COLO668 (cell line): Measurements from ENCODE around the gene ATG13.
"Not testable (repeated sequence)": the region's sequence is repeated elsewhere in the genome, so short reads cannot be mapped to it uniquely, and the experiment has no call there.

Source experiments
- DNase-seq: peaks from one replicate; lab custom pipeline; 2025; ENCODE audit not compliant: unreplicated experiment; lab: John Stamatoyannopoulos, UW

Gene ATG13

GRCh38 chr11:46617134-46617971, at the start of gene ATG13, which contains the start of gene HARBI1:
Gene ATG13, plus strand, starts transcription at chr11:46617553. Its CDS starts 26,739 bp downstream, at chr11:46644292.
Gene HARBI1, minus strand, starts transcription at chr11:46617227. Its CDS starts 990 bp downstream, at chr11:46616237.
- DNase-seq: peak; percentile 96

DNA sequence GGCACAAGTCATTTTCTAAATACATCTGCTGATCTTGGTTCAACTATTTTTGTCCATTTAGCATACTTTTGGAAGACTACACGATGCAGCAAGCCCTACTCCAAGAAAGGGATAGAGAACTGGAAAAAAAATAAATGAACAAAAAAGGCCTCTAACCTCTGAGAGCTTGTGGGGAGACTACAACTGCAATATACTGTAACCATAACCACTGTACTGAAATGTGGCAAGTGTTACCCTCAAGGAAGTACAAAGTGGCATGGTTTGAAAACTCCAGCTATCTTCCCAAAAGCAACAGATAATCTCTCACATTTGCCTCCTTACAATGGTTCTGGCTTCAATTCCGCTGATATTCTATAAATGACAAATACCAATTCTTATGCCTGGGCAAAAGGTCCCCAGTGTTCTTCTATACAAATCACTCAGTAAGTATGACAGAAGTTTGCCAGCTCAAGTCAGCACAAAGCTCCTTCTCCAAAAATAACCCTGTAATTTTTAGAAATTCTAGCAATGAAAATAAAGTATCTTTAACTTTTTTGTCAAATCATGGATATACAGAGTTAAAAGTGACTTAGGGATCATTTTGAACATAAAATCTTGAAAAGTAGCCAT, 46.5 kb upstream of the ATG13 start:
- DNase-seq: no peak

DNA sequence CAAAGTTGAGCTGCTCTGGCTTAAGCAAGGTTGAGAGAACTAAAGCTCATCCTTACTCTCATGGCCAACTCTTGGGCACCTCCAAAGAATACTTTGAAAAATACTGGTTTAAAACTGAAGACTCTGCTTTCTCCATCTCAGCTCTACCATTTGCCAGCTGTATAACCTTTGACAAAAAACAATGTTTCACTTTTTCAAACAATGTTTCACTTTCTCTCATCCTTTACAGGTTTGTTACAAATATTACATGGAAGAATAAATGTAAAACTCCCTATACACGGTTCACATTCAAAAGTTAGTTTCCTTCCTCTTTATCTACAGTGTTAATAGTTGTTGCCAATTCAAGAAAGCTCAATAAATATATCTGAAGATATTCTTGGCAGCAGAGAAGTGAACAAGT, 42.7 kb upstream of the ATG13 start:
- DNase-seq: no peak

- no peak for DNase-seq
These were observed 40.3 kb upstream of the ATG13 start for GRCh38 chr11:46577058-46577457.

GRCh38 chr11:46582588-46582987, 34.8 kb upstream of the ATG13 start:
- DNase-seq: no peak

- not testable (repeated sequence) for DNase-seq
These were observed 33.8 kb upstream of the ATG13 start for GRCh38 chr11:46583513-46583912.

- DNase-seq: no peak
These were observed 29.2 kb upstream of the ATG13 start for GRCh38 chr11:46588131-46588530.

DNA sequence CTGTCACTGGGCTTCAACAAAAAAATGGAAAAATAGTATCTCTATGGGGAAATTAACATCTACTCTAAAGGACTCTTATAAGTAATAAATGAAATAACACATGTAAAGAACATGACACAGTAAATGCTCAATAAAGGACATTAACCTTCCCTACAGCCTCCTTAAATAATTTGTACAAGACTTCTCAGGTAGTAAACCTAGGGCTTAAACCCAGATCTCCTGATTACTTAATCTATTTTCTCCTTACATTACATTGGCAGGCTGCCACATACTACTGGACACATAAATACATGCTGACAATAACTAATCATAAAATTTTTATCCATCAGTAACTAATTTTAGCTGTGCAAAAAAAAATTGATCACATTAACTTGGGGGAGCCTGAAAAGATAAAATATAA, 28.4 kb upstream of the ATG13 start:
- DNase-seq: no peak

DNA sequence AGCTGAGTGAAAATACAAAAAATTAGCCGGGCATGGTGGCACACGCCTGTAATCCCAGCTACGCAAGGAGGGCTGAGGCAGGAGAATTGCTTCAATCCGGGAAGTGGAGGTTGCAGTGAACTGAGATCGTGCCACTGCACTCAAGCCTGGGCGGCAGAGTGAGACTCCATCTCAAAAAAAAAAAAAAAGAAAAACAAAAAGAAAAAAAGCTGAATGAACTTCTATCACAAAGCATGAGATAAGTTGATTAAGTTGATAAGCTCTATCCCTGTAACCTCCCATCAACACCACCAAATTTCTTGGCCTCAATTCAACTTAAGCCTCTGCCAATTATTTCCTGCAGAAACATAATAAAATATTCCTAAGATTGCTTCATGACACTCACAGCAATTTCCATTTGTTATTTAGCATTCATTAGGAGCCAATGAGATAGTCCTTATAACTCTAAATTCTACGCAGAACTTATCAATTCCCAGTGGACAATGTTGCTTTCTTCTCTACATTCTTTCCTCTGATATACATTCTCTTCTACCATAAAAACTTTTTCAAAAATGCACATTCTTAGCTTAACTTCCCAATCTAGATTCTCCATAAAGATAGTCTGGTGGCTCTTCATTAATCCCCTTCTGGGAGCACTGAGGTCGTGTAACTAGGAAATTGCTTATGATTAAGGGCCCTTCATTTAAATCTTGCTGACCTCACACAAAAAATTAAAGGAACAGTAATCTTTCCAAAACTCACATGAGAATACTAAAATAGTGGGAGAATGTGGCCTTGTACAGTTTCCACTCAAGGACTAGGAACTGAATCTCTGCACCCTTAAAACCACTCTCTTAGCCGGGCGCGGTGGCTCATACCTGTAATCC, 26.4 kb upstream of the ATG13 start:
- no peak for DNase-seq

DNA sequence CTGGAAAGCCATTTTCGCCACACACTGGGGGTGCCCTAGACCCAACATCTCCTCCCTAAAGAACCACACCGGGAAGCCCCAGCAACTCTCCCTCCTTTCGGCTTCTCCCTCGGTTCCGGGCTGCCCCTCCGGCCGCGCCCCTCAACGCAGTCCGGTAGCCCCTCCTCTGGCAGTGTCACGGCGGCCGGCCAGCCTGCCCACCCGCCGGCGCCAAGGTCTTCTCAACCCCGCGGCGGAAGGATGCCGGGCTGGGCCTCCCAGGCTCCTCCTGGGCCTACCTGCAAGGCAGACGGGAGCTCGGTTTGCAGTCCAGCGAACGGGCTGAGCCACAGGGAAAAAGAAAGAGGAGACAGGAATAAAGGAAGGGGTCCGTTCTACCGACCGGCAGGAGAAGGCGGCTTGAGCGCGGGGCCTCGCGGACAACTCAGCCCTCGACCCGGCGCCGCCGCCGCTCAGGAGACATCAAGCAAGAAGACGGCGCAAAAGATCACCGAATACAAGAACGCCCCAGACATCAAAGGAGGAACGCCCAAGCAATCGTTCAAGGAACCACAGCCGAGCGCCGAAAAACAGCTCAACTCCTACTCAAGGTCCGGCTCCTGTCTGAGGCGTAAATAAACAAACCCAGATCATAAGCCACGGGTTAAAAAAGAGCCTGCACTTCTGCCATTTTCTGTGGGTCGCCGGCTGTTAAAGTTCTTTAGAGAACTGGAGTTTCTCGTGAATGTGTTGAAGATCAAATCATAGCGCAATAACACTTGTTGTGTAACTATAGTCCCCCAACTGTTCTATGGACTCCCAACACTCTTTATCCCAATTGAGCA, 23.6 kb upstream of the ATG13 start, which contains the start of gene AMBRA1:
Gene AMBRA1, minus strand, starts transcription at position 474 of the 824 bp plus-strand sequence. CDS start 45,643 bp downstream, outside the sequence.
- peak; percentile 88 for DNase-seq

DNA sequence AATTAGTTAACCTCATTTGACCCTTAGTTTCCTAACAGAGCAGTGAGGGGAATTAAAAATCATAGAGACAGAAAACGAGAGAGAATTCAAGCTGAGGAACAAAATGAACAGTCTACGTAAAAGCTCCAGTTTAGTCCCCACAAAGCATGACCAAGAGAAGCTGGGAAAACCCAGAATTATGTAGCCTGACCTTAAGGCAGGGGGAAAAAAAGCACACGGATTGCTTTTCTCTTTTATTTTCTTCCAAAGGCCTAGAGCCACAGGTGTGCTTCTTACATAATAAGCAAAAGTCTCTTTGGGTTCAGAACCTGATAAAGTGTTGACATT, 23.0 kb upstream of the ATG13 start:
- DNase-seq: no peak

DNA sequence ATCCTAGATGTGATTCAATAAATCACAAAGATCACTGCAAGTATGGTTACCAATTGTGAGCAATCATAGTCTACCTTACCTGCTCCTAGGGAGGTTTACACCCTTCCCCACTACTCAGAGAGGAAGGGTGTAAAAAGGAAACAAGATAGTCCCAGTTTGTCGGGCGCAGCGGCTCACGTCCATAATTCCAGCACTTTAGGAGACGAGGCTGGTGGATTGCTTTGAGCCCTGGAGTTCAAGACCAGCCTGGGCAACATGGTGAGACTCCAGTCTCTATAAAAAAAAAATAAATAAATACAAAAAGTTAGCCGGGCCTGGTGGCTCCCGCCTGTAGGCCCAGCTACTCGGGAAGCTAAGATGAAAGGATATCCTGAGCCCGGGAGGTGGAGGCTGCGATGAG, 22.6 kb upstream of the ATG13 start:
- no peak for DNase-seq

DNA sequence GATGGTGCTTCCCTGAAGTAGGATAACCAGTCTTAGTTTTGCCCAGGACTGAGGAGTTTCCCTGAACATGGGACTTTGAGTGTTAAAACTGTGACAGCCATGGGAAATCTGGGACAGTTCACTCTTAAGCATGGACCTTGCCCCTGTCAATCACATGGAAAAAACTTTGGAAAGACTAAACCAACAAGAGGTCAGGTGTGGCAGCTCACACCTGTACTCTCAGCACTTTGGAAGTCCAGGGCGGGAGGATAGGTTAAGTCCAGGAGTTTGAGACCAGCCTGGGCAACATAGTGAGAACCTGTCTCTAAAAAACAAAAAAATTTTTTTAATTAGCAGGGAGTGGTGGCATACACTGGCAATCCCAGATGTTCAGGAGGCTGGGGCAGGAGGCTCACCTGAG, 20.2 kb upstream of the ATG13 start:
- no peak for DNase-seq

DNA sequence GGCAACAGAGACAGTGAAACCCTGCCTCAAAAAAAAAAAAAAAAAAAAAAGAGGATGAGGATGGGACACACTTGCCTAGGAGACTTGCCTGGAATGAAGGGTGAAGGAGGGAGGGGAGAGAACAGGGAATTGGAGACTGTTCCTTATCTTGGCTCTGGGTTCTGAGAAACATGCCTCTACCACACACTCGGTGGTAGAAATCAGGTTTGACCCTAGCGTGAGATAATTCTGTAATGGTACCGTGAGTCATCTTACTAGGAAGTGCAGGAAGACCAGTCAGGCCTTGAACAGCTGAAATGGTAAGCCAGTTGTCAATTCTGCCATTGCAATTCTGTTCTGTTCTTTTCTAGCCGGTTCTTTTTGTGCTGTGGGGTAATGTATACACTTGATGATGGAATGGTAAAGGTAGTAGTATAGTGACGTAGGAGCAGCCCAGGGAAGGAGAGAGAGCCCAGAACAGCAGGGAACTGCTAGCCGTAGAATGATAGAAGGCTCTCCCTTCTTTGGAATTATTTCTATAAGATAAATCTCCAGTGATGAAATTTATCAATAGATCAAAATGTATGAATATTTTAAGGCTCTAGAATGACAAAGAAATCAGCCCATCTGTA, 19.6 kb upstream of the ATG13 start:
- DNase-seq: no peak

GRCh38 chr11:46599340-46600193, 17.8 kb upstream of the ATG13 start:
- DNase-seq: no peak

- DNase-seq: no peak
These were observed 17.0 kb upstream of the ATG13 start for GRCh38 chr11:46600194-46600960.

DNA sequence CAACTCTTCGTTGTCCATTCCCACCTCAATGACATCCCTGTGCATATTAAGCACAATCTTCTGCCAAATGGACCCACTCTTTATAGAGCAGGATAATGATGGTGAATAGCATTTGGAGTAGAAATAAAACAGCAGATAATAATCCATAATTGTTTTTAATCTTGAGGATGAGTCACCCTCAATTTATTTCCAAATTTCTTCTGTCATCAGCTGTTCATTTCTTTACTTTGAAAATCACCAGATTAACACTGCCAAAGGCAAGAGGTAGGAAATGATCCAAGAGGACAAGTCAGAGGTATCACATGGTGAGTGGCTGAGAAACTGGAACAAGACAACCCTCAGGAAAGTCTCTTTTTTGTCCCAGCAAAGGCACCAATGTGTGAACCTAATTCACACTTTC, 16.2 kb upstream of the ATG13 start:
- no peak for DNase-seq

DNA sequence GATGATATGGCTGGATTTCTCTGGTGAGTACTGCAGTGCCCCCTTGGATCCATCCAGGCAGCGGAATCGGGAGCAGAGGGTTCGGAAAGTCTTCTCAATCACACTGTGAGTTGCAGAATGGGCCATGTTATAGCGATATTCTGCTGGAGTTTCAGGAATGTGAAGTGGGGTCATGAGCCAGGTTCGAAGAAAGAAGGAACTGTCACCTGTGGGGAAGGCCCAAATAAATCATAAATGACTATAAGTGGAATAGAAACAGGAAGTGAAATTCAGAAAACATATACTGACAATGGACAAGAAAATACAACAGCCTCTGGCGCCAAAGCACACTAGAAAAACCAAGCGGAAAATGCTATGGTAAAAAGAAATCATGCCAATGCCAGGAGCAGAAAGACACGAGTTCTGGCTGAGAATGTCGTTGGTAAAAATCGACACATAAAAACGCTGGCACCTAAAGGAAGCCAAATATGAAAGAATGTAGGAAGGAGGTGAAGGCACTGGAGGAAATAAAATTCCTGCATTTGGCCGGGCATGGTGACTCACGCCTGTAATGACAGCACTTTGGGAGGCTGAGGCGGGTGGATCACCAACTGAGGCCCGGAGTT, 13.5 kb upstream of the ATG13 start:
- DNase-seq: no peak
